Measurements from ENCODE around the gene RAB26. TPM values are rescaled to one million over a fixed set of nuclear protein-coding genes. Genes with fewer than 3 reads are reported as not detected.

RAB26 gene
- total and polyA plus RNA-seq, 2 donors = 0.28 to 2.6 TPM

GRCh38 chr16:2179576-2179975 lies 31.2 kb downstream of the RAB26 start:
- Histone ChIP-seq H3K9me3 (ENCODE audit: control insufficient read depth in 2 of 2, insufficient read depth in 1 of 2, low read length in 1 of 2) (no peaks in the 10 kb centered on the region), H3K36me3 (ENCODE audit: control insufficient read depth in 2 of 2, insufficient read depth in 2 of 2, low read length in 1 of 2) (peaks cover 21 to 28% of the 10 kb centered on the region in 2 donors), H3K4me3 (ENCODE audit: low read length in 2 of 2) (no peak overlapping the region), H3K27ac (ENCODE audit: low read depth in 1 of 2, low read length in 1 of 2) (no peak overlapping the region), H3K4me1 (ENCODE audit: control insufficient read depth in 2 of 2, insufficient read depth in 2 of 2, low read length in 2 of 2) (no peaks in the 10 kb centered on the region), H3K27me3 (ENCODE audit: control insufficient read depth in 2 of 2, insufficient read depth in 1 of 2, low read length in 1 of 2) (peaks cover 0 to 3% of the 10 kb centered on the region in 2 donors)
- DNase-seq (ENCODE audit: low read depth in 6 of 9, low spot score in 9 of 9) = no peak
- 97% methylated on average over 31 of the region's 31 CpGs for WGBS

- WGBS = 98% methylated on average over 43 of the region's 43 CpGs
- no peak overlapping the region for H3K27ac ChIP-seq (ENCODE audit: low read depth in 1 of 2, low read length in 1 of 2)
- no peak for DNase-seq (ENCODE audit: low read depth in 6 of 9, low spot score in 9 of 9)
- H3K27me3 ChIP-seq (ENCODE audit: control insufficient read depth in 2 of 2, insufficient read depth in 1 of 2, low read length in 1 of 2) = peaks cover 0 to 3% of the 10 kb centered on the region in 2 donors
- H3K4me3 ChIP-seq (ENCODE audit: low read length in 2 of 2) = no peak overlapping the region
- peaks cover 12 to 19% of the 10 kb centered on the region in 2 donors for H3K36me3 ChIP-seq (ENCODE audit: control insufficient read depth in 2 of 2, insufficient read depth in 2 of 2, low read length in 1 of 2)
- no peaks in the 10 kb centered on the region for H3K9me3 ChIP-seq (ENCODE audit: control insufficient read depth in 2 of 2, insufficient read depth in 1 of 2, low read length in 1 of 2)
- H3K4me1 ChIP-seq (ENCODE audit: control insufficient read depth in 2 of 2, insufficient read depth in 2 of 2, low read length in 2 of 2) = no peaks in the 10 kb centered on the region
Observed at GRCh38 chr16:2180461-2180860, 32.0 kb downstream of the RAB26 start.

GRCh38 chr16:2180962-2181923 lies 32.8 kb downstream of the RAB26 start:
- Histone ChIP-seq H3K4me1 (ENCODE audit: control insufficient read depth in 2 of 2, insufficient read depth in 2 of 2, low read length in 2 of 2) (no peaks in the 10 kb centered on the region), H3K9me3 (ENCODE audit: control insufficient read depth in 2 of 2, insufficient read depth in 1 of 2, low read length in 1 of 2) (no peaks in the 10 kb centered on the region), H3K27me3 (ENCODE audit: control insufficient read depth in 2 of 2, insufficient read depth in 1 of 2, low read length in 1 of 2) (peaks cover 0 to 3% of the 10 kb centered on the region in 2 donors), H3K4me3 (ENCODE audit: low read length in 2 of 2) (no peak overlapping the region), H3K27ac (ENCODE audit: low read depth in 1 of 2, low read length in 1 of 2) (no peak overlapping the region), H3K36me3 (ENCODE audit: control insufficient read depth in 2 of 2, insufficient read depth in 2 of 2, low read length in 1 of 2) (peaks cover 5 to 11% of the 10 kb centered on the region in 2 donors)
- DNase-seq (ENCODE audit: low read depth in 6 of 9, low spot score in 9 of 9) = no peak
- WGBS = 93% methylated on average over 46 of the region's 46 CpGs

GRCh38 chr16:2181952-2182351 lies 33.5 kb downstream of the RAB26 start:
- Histone ChIP-seq H3K9me3 (ENCODE audit: control insufficient read depth in 2 of 2, insufficient read depth in 1 of 2, low read length in 1 of 2) (no peaks in the 10 kb centered on the region), H3K27ac (ENCODE audit: low read depth in 1 of 2, low read length in 1 of 2) (no peak overlapping the region), H3K4me3 (ENCODE audit: low read length in 2 of 2) (no peak overlapping the region), H3K27me3 (ENCODE audit: control insufficient read depth in 2 of 2, insufficient read depth in 1 of 2, low read length in 1 of 2) (peaks cover 0 to 3% of the 10 kb centered on the region in 2 donors), H3K36me3 (ENCODE audit: control insufficient read depth in 2 of 2, insufficient read depth in 2 of 2, low read length in 1 of 2) (peaks cover 5 to 7% of the 10 kb centered on the region in 2 donors), H3K4me1 (ENCODE audit: control insufficient read depth in 2 of 2, insufficient read depth in 2 of 2, low read length in 2 of 2) (no peaks in the 10 kb centered on the region)
- no peak for DNase-seq (ENCODE audit: low read depth in 6 of 9, low spot score in 9 of 9)
- 95% methylated on average over 20 of the region's 20 CpGs for WGBS

- Histone ChIP-seq H3K27me3 (ENCODE audit: control insufficient read depth in 2 of 2, insufficient read depth in 1 of 2, low read length in 1 of 2) (peaks cover 0 to 3% of the 10 kb centered on the region in 2 donors), H3K9me3 (ENCODE audit: control insufficient read depth in 2 of 2, insufficient read depth in 1 of 2, low read length in 1 of 2) (no peaks in the 10 kb centered on the region), H3K4me1 (ENCODE audit: control insufficient read depth in 2 of 2, insufficient read depth in 2 of 2, low read length in 2 of 2) (no peaks in the 10 kb centered on the region), H3K4me3 (ENCODE audit: low read length in 2 of 2) (no peak overlapping the region), H3K36me3 (ENCODE audit: control insufficient read depth in 2 of 2, insufficient read depth in 2 of 2, low read length in 1 of 2) (no peaks in the 10 kb centered on the region), H3K27ac (ENCODE audit: low read depth in 1 of 2, low read length in 1 of 2) (no peak overlapping the region)
- DNase-seq (ENCODE audit: low read depth in 6 of 9, low spot score in 9 of 9) = no peak
- 95% methylated on average over 30 of the region's 30 CpGs for WGBS
Observed at GRCh38 chr16:2183671-2184070, 35.2 kb downstream of the RAB26 start.

GRCh38 chr16:2184346-2184745 lies 35.9 kb downstream of the RAB26 start:
- no peak overlapping the region for H3K4me3 ChIP-seq (ENCODE audit: low read length in 2 of 2)
- DNase-seq (ENCODE audit: low read depth in 6 of 9, low spot score in 9 of 9) = no peak

GRCh38 chr16:2184962-2185361 lies 36.5 kb downstream of the RAB26 start:
- Histone ChIP-seq H3K36me3 (ENCODE audit: control insufficient read depth in 2 of 2, insufficient read depth in 2 of 2, low read length in 1 of 2) (no peaks in the 10 kb centered on the region), H3K27ac (ENCODE audit: low read depth in 1 of 2, low read length in 1 of 2) (no peak overlapping the region), H3K27me3 (ENCODE audit: control insufficient read depth in 2 of 2, insufficient read depth in 1 of 2, low read length in 1 of 2) (no peaks in the 10 kb centered on the region), H3K4me3 (ENCODE audit: low read length in 2 of 2) (no peak overlapping the region), H3K4me1 (ENCODE audit: control insufficient read depth in 2 of 2, insufficient read depth in 2 of 2, low read length in 2 of 2) (no peaks in the 10 kb centered on the region), H3K9me3 (ENCODE audit: control insufficient read depth in 2 of 2, insufficient read depth in 1 of 2, low read length in 1 of 2) (no peaks in the 10 kb centered on the region)
- WGBS = 93% methylated on average over 20 of the region's 20 CpGs
- DNase-seq (ENCODE audit: low read depth in 6 of 9, low spot score in 9 of 9) = no peak

More at GRCh38 chr16:2184346-2184745, 35.9 kb downstream of the RAB26 start:
- Histone ChIP-seq H3K4me1 (ENCODE audit: control insufficient read depth in 2 of 2, insufficient read depth in 2 of 2, low read length in 2 of 2) (no peaks in the 10 kb centered on the region), H3K27ac (ENCODE audit: low read depth in 1 of 2, low read length in 1 of 2) (no peak overlapping the region), H3K36me3 (ENCODE audit: control insufficient read depth in 2 of 2, insufficient read depth in 2 of 2, low read length in 1 of 2) (no peaks in the 10 kb centered on the region), H3K27me3 (ENCODE audit: control insufficient read depth in 2 of 2, insufficient read depth in 1 of 2, low read length in 1 of 2) (peaks cover 0 to under 1% of the 10 kb centered on the region in 2 donors), H3K9me3 (ENCODE audit: control insufficient read depth in 2 of 2, insufficient read depth in 1 of 2, low read length in 1 of 2) (no peaks in the 10 kb centered on the region)
- 96% methylated on average over 19 of the region's 19 CpGs for WGBS

GRCh38 chr16:2186064-2186463 lies 37.6 kb downstream of the RAB26 start:
- H3K36me3 ChIP-seq (ENCODE audit: control insufficient read depth in 2 of 2, insufficient read depth in 2 of 2, low read length in 1 of 2) = no peaks in the 10 kb centered on the region
- DNase-seq (ENCODE audit: low read depth in 6 of 9, low spot score in 9 of 9) = no peak
- H3K9me3 ChIP-seq (ENCODE audit: control insufficient read depth in 2 of 2, insufficient read depth in 1 of 2, low read length in 1 of 2) = no peaks in the 10 kb centered on the region
- no peaks in the 10 kb centered on the region for H3K4me1 ChIP-seq (ENCODE audit: control insufficient read depth in 2 of 2, insufficient read depth in 2 of 2, low read length in 2 of 2)
- WGBS = 94% methylated on average over 13 of the region's 13 CpGs
- peaks cover 0 to 2% of the 10 kb centered on the region in 2 donors for H3K27me3 ChIP-seq (ENCODE audit: control insufficient read depth in 2 of 2, insufficient read depth in 1 of 2, low read length in 1 of 2)
- H3K27ac ChIP-seq (ENCODE audit: low read depth in 1 of 2, low read length in 1 of 2) = no peak overlapping the region
- no peak overlapping the region for H3K4me3 ChIP-seq (ENCODE audit: low read length in 2 of 2)

- no peak for DNase-seq (ENCODE audit: low read depth in 6 of 9, low spot score in 9 of 9)
- peaks cover 0 to 2% of the 10 kb centered on the region in 2 donors for H3K27me3 ChIP-seq (ENCODE audit: control insufficient read depth in 2 of 2, insufficient read depth in 1 of 2, low read length in 1 of 2)
- H3K4me3 ChIP-seq (ENCODE audit: low read length in 2 of 2) = no peak overlapping the region
- H3K36me3 ChIP-seq (ENCODE audit: control insufficient read depth in 2 of 2, insufficient read depth in 2 of 2, low read length in 1 of 2) = no peaks in the 10 kb centered on the region
- 96% methylated on average over 20 of the region's 20 CpGs for WGBS
- H3K9me3 ChIP-seq (ENCODE audit: control insufficient read depth in 2 of 2, insufficient read depth in 1 of 2, low read length in 1 of 2) = no peaks in the 10 kb centered on the region
- no peak overlapping the region for H3K27ac ChIP-seq (ENCODE audit: low read depth in 1 of 2, low read length in 1 of 2)
- no peaks in the 10 kb centered on the region for H3K4me1 ChIP-seq (ENCODE audit: control insufficient read depth in 2 of 2, insufficient read depth in 2 of 2, low read length in 2 of 2)
Observed at GRCh38 chr16:2186505-2186904, 38.1 kb downstream of the RAB26 start.
